GM18526 (cell line): ENCODE results near the gene PRPF38B.
A peak's percentile ranks its signal among the peaks of the same experiment; 100 is the strongest.

ENCODE experiments used
- POLR2A ChIP-seq: IDR thresholded peaks from 3 replicates; pipeline ENCODE4 v1.6.1; 2011; ENCODE audit not compliant: insufficient read length; ENCODE audit errors: extremely low read depth

Gene PRPF38B

GRCh38 chr1:108691942-108692723 lies at the start of gene PRPF38B:
Gene PRPF38B (plus strand): TSS chr1:108692310. CDS start chr1:108692592, 282 bp downstream.
- TF ChIP-seq POLR2A: peak; percentile 97

- TF ChIP-seq POLR2A: no peak
Measured at GRCh38 chr1:108643492-108644335, 48.4 kb upstream of the PRPF38B start.

- no peak for TF ChIP-seq POLR2A
Measured at GRCh38 chr1:108644984-108645383, 47.1 kb upstream of the PRPF38B start.

- no peak for TF ChIP-seq POLR2A
Measured at GRCh38 chr1:108645564-108646184, 46.4 kb upstream of the PRPF38B start.

GRCh38 chr1:108646265-108646647 lies 45.9 kb upstream of the PRPF38B start:
- TF ChIP-seq POLR2A: no peak

GRCh38 chr1:108646648-108647269 lies 45.4 kb upstream of the PRPF38B start:
- no peak for TF ChIP-seq POLR2A

- TF ChIP-seq POLR2A: no peak
Measured at GRCh38 chr1:108653431-108654105, 38.5 kb upstream of the PRPF38B start.

- TF ChIP-seq POLR2A: no peak
Measured at GRCh38 chr1:108657356-108658080, 34.6 kb upstream of the PRPF38B start.

- TF ChIP-seq POLR2A: peak; percentile 76
Measured at GRCh38 chr1:108661030-108661609, 31.0 kb upstream of the PRPF38B start, which contains the start of gene HENMT1. Gene HENMT1 (minus strand): TSS chr1:108661093. CDS start chr1:108659884, 1,209 bp downstream.

GRCh38 chr1:108663074-108663473 lies 29.0 kb upstream of the PRPF38B start:
- no peak for TF ChIP-seq POLR2A

- no peak for TF ChIP-seq POLR2A
Measured at GRCh38 chr1:108664481-108664880, 27.6 kb upstream of the PRPF38B start.

GRCh38 chr1:108665067-108665466 lies 27.0 kb upstream of the PRPF38B start:
- TF ChIP-seq POLR2A: no peak

GRCh38 chr1:108665771-108666170 lies 26.3 kb upstream of the PRPF38B start:
- TF ChIP-seq POLR2A: no peak

GRCh38 chr1:108668777-108669176 lies 23.3 kb upstream of the PRPF38B start:
- no peak for TF ChIP-seq POLR2A
